DOHH2 (cell line): ENCODE measurements around the gene PAPLN.

Experiments used
- H3F3A ChIP-seq: fragments of 200-600 bp; sonication (generic), shearing (Covaris generic); 2 replicates; pipeline ENCODE4 v1.6.0; 2016; ENCODE audit warnings: antibody characterized with exemption, mild to moderate bottlenecking; ENCODE audit not compliant: control insufficient read depth, insufficient read depth
- H3K27ac ChIP-seq: fragments of 200-600 bp; sonication (generic); 2 replicates; pipeline ENCODE4 v1.5.1; 2014; ENCODE audit warnings: low read depth, mild to moderate bottlenecking, low read length, moderate library complexity
- H3K27me3 ChIP-seq: fragments of 200-600 bp; sonication (generic); 2 replicates; pipeline ENCODE4 v1.6.1; 2014; ENCODE audit warnings: mild to moderate bottlenecking, low read length, mixed read lengths; ENCODE audit not compliant: control insufficient read depth
- H3K36me3 ChIP-seq: fragments of 200-600 bp; sonication (generic); 2 replicates; pipeline ENCODE4 v1.6.1; 2014; ENCODE audit warnings: mild to moderate bottlenecking, low read length, moderate library complexity, mixed read lengths; ENCODE audit not compliant: control insufficient read depth
- H3K4me1 ChIP-seq: fragments of 200-600 bp; sonication (generic); 2 replicates; pipeline ENCODE4 v1.6.1; 2014; ENCODE audit warnings: mild to moderate bottlenecking, low read length, mixed read lengths; ENCODE audit not compliant: control insufficient read depth
- H3K4me2 ChIP-seq: fragments of 200-600 bp; sonication (generic); 2 replicates; pipeline ENCODE4 v1.6.0; 2014; ENCODE audit warnings: mild to moderate bottlenecking, low read length, moderate library complexity
- H3K4me3 ChIP-seq: fragments of 200-600 bp; sonication (generic); 2 replicates; pipeline ENCODE4 v1.5.1; 2014; ENCODE audit warnings: mild to moderate bottlenecking, low read length, mixed read lengths
- H3K79me2 ChIP-seq: fragments of 200-600 bp; sonication (generic); 2 replicates; pipeline ENCODE4 v1.6.1; 2014; ENCODE audit warnings: mild to moderate bottlenecking, low read length, mixed read lengths; ENCODE audit not compliant: control insufficient read depth
- H3K9me2 ChIP-seq: fragments of 200-600 bp; sonication (generic); replicated peaks from 2 replicates; pipeline ENCODE4 v1.6.1; 2014; ENCODE audit warnings: mild to moderate bottlenecking, low read length, mixed read lengths; ENCODE audit not compliant: control insufficient read depth
- H3K9me3 ChIP-seq: fragments of 200-600 bp; sonication (generic); 2 replicates; pipeline ENCODE4 v1.6.1; 2014; ENCODE audit warnings: antibody characterized with exemption, low read length, mixed read lengths; ENCODE audit not compliant: control insufficient read depth, insufficient read depth
- H4K20me1 ChIP-seq: fragments of 200-600 bp; sonication (generic); 2 replicates; pipeline ENCODE4 v1.6.0; 2014; ENCODE audit warnings: low read depth, mild to moderate bottlenecking, antibody characterized with exemption, low read length, moderate library complexity; ENCODE audit not compliant: control insufficient read depth, insufficient read depth
- CTCF ChIP-seq: fragments of 200-600 bp; sonication (generic); IDR thresholded peaks from one replicate; pipeline ENCODE4 v1.5.1; 2014; ENCODE audit warnings: antibody characterized with exemption, mild to moderate bottlenecking, low read depth, low read length; ENCODE audit not compliant: poor library complexity, severe bottlenecking
- EZH2phosphoT487 ChIP-seq: fragments of 200-600 bp; sonication (generic); IDR thresholded peaks from 2 replicates; pipeline ENCODE4 v1.6.1; 2017; ENCODE audit warnings: borderline replicate concordance, mild to moderate bottlenecking, antibody characterized with exemption, low read length, moderate library complexity, mixed read lengths

The PAPLN gene

GRCh38 chr14:73287071-73287470, 49.8 kb downstream of the PAPLN start:
- H3F3A ChIP-seq, result no peaks in the 10 kb centered on the region
- no peaks in the 10 kb centered on the region for H3K79me2 ChIP-seq
- no peaks in the 10 kb centered on the region for H3K4me1 ChIP-seq
- no peaks in the 10 kb centered on the region for H3K27me3 ChIP-seq
- no peak overlapping the region for H3K4me2 ChIP-seq
- TF ChIP-seq EZH2phosphoT487 (no peak), CTCF (no peak)
- H3K9me2 ChIP-seq, result no peaks in the 10 kb centered on the region
- H3K36me3 ChIP-seq, result peaks cover 53% of the 10 kb centered on the region
- H3K4me3 ChIP-seq, result no peak overlapping the region
- no peaks in the 10 kb centered on the region for H4K20me1 ChIP-seq
- H3K27ac ChIP-seq, result no peak overlapping the region
- H3K9me3 ChIP-seq, result no peaks in the 10 kb centered on the region

- Histone ChIP-seq H3K27ac (no peak overlapping the region), H3K36me3 (peaks cover 44% of the 10 kb centered on the region), H4K20me1 (no peaks in the 10 kb centered on the region), H3K9me2 (no peaks in the 10 kb centered on the region), H3K9me3 (no peaks in the 10 kb centered on the region), H3K4me3 (no peak overlapping the region), H3F3A (no peaks in the 10 kb centered on the region), H3K27me3 (no peaks in the 10 kb centered on the region), H3K79me2 (no peaks in the 10 kb centered on the region), H3K4me2 (no peak overlapping the region), H3K4me1 (no peaks in the 10 kb centered on the region)
- no peak for TF ChIP-seq CTCF
- TF ChIP-seq EZH2phosphoT487, result no peak
Measured at GRCh38 chr14:73289308-73289707, 52.0 kb downstream of the PAPLN start.

GRCh38 chr14:73289729-73290128, 52.4 kb downstream of the PAPLN start:
- no peak overlapping the region for H3K27ac ChIP-seq

More at GRCh38 chr14:73289729-73290128, 52.4 kb downstream of the PAPLN start:
- Histone ChIP-seq H3F3A (no peaks in the 10 kb centered on the region), H3K4me3 (no peak overlapping the region), H4K20me1 (no peaks in the 10 kb centered on the region), H3K36me3 (peaks cover 41% of the 10 kb centered on the region), H3K4me2 (no peak overlapping the region), H3K27me3 (no peaks in the 10 kb centered on the region), H3K9me3 (no peaks in the 10 kb centered on the region), H3K79me2 (no peaks in the 10 kb centered on the region), H3K4me1 (no peaks in the 10 kb centered on the region), H3K9me2 (no peaks in the 10 kb centered on the region)
- no peak for TF ChIP-seq EZH2phosphoT487
- TF ChIP-seq CTCF, result no peak
